Temporal lobe (tissue), 1 donor: Measurements from ENCODE around the gene BRAP. TPM values are rescaled to one million over a fixed set of nuclear protein-coding genes. Genes with fewer than 3 reads are reported as not detected.

Source experiments
- total RNA-seq: library from RNA; depleted of rRNA; stranded (reverse); fragments of >200 nt; gene quantifications from one replicate; pipeline ENCODE4 v1.2.3, GENCODE V29; 2014

BRAP gene
- total RNA-seq, 1 donor from 2014 or later: 17.7 TPM

Other genes with a start within 250 kb of the BRAP start
- gene ATXN2, start 86.6 kb downstream of the BRAP start, total RNA-seq: 59.7 TPM
- gene ACAD10, start 97 bp upstream of the BRAP start, total RNA-seq: 19.7 TPM
- gene ALDH2, start 81.0 kb upstream of the BRAP start, total RNA-seq: 11.1 TPM
- gene MAPKAPK5, start 156.3 kb upstream of the BRAP start, total RNA-seq: 35.7 TPM